Type B pancreatic cell (in vitro differentiated cells): Measurements from ENCODE around the gene KNDC1. TPM values are rescaled to one million over a fixed set of nuclear protein-coding genes. Genes with fewer than 3 reads are reported as not detected.

Source experiments
- DNase-seq: peaks from one replicate; pipeline ENCODE4 v3.0.0; 2021; ENCODE audit warnings: mixed read lengths; ENCODE audit not compliant: unreplicated experiment; ENCODE audit errors: extremely low spot score
- H3K27ac Mint-ChIP-seq: 2 replicates; pipeline ENCODE4 v1.8.0; 2021; ENCODE audit warnings: mild to moderate bottlenecking, mixed read lengths
- H3K27me3 Mint-ChIP-seq: 2 replicates; pipeline ENCODE4 v1.8.0; 2021; ENCODE audit warnings: mixed read lengths
- H3K36me3 Mint-ChIP-seq: 2 replicates; pipeline ENCODE4 v1.8.0; 2021; ENCODE audit warnings: mixed read lengths
- H3K4me1 Mint-ChIP-seq: one replicate; pipeline ENCODE4 v1.8.0; 2021; ENCODE audit warnings: mixed read lengths; ENCODE audit not compliant: unreplicated experiment
- H3K4me3 Mint-ChIP-seq: 2 replicates; pipeline ENCODE4 v1.8.0; 2021; ENCODE audit warnings: mild to moderate bottlenecking, mixed read lengths
- H3K9me3 Mint-ChIP-seq: 2 replicates; pipeline ENCODE4 v1.8.0; 2021; ENCODE audit warnings: mixed read lengths
- total RNA-seq: library from RNA; stranded (reverse); gene quantifications from 2 replicates; pipeline ENCODE4 v1.2.1, GENCODE V29; 2021; ENCODE audit warnings: low replicate concordance
- TF ChIP-seq, protein P1 (sequence below): fragments of 200-600 bp; sonication (generic); conservative IDR thresholded peaks from 2 replicates; pipeline ENCODE4 v1.5.0; 2021; ENCODE audit warnings: antibody characterized with exemption, mild to moderate bottlenecking

Gene KNDC1
- total RNA-seq, 1 donor from 2014 or later = 6.4 TPM

DNA sequence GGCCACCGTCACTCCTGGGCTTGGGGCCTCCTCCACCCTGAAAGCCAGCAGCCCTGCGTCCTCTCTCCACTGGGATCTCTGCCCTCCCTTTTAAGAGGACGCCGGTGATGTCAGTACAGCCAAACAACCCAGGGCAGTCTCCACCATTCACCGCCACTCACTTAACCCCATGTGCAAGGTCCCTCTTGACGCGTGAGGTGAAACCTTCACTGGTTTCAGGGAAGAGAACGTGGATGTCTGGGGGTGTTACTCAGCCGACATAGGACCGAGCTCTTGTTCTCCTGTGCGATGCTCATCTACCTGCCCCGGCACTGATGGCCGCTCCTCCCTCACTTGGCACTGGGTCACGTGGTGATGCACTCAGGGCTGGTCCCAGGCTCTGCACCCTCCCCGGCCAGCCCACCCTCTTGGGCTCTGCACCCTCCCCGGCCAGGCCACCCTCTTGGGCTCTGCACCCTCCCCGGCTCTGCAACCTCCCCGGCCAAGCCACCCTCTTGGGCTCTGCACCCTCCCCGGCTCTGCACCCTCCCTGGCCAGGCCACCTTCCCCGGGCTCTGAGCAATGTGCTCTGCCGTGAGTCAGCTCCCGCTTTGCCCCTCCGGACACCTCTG is 36.2 kb upstream of the KNDC1 start:
- no peaks in the 10 kb centered on the region for H3K4me1 Mint-ChIP-seq

DNA sequence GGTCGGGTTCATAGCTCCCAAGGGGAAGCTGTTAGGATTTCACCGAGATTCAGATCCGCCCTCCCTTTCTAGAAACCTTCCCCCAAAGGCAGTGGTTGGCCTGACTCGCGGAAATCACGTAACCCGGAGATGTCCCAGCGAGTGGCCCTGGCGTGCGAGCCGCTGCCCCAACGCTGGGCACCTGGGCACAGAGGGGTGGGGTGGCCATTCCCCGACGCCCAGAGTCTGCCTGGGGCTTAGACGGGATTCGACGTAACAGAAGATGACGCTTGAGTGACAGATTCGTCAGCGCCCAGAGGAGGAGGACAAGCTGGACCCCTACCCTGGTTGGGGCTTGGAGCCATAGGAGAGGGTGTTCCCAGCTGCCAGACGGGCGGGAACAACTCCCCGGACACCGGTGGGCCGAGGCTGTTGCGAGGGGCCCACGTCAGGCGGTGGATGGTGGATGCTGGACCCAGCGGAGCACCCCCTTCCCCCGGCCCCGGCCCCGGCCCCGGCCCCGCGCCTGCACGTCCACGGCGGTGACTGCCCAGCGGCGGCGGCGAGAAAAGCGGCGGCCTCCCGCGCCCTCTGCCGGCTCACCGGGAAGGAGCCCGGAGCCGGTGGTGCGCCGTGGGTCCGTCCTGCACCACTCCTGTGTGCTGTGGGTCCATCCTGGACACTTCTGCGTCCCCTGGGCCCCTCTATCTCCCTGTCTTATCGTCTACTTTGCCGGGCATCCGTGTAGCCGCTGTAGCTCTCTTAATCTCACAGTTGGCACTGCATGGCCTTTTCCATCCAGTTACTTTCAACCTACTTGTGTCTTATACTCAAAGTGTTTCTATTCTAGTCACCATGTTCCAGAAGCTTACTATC is 35.4 kb upstream of the KNDC1 start:
- no peaks in the 10 kb centered on the region for H3K9me3 Mint-ChIP-seq
- no peaks in the 10 kb centered on the region for H3K36me3 Mint-ChIP-seq
- DNase-seq = no peak
- no peak overlapping the region for H3K27ac Mint-ChIP-seq
- no peaks in the 10 kb centered on the region for H3K4me1 Mint-ChIP-seq
- H3K27me3 Mint-ChIP-seq = peaks cover 11% of the 10 kb centered on the region
- no peak overlapping the region for H3K4me3 Mint-ChIP-seq
- TF ChIP-seq, protein P1, sequence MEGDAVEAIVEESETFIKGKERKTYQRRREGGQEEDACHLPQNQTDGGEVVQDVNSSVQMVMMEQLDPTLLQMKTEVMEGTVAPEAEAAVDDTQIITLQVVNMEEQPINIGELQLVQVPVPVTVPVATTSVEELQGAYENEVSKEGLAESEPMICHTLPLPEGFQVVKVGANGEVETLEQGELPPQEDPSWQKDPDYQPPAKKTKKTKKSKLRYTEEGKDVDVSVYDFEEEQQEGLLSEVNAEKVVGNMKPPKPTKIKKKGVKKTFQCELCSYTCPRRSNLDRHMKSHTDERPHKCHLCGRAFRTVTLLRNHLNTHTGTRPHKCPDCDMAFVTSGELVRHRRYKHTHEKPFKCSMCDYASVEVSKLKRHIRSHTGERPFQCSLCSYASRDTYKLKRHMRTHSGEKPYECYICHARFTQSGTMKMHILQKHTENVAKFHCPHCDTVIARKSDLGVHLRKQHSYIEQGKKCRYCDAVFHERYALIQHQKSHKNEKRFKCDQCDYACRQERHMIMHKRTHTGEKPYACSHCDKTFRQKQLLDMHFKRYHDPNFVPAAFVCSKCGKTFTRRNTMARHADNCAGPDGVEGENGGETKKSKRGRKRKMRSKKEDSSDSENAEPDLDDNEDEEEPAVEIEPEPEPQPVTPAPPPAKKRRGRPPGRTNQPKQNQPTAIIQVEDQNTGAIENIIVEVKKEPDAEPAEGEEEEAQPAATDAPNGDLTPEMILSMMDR = peak; percentile 85

More for the DNA sequence above, 36.2 kb upstream of the KNDC1 start:
- Mint-ChIP-seq H3K27ac (no peak overlapping the region), H3K27me3 (peaks cover 11% of the 10 kb centered on the region), H3K36me3 (no peaks in the 10 kb centered on the region), H3K4me3 (no peak overlapping the region), H3K9me3 (no peaks in the 10 kb centered on the region)
- no peak for DNase-seq
- TF ChIP-seq, protein P1 = no peak

DNA sequence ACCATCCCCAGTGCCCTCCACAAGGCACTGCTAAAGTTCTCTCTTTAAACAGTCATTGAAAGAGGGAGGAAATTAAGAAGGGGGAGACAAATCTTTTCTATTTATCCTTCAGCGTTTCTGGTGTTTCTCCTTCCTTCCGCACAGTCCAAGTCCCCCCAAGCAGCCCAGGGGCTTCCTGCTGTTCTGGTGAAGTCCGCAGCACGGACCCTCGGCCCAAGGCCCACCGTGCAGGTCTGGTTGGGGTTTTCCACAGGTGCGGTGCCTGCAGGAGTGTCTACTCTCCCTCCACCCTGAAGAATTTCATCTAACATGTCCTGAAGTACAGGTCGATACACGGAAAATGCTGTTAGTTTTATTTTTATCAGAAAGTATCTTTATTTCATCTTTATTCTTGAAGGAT is 34.1 kb upstream of the KNDC1 start:
- Mint-ChIP-seq H3K27me3 (peaks cover 11% of the 10 kb centered on the region), H3K4me3 (no peak overlapping the region), H3K27ac (no peak overlapping the region), H3K9me3 (no peaks in the 10 kb centered on the region), H3K36me3 (no peaks in the 10 kb centered on the region), H3K4me1 (no peaks in the 10 kb centered on the region)
- no peak for DNase-seq
- TF ChIP-seq, protein P1 = no peak

DNA sequence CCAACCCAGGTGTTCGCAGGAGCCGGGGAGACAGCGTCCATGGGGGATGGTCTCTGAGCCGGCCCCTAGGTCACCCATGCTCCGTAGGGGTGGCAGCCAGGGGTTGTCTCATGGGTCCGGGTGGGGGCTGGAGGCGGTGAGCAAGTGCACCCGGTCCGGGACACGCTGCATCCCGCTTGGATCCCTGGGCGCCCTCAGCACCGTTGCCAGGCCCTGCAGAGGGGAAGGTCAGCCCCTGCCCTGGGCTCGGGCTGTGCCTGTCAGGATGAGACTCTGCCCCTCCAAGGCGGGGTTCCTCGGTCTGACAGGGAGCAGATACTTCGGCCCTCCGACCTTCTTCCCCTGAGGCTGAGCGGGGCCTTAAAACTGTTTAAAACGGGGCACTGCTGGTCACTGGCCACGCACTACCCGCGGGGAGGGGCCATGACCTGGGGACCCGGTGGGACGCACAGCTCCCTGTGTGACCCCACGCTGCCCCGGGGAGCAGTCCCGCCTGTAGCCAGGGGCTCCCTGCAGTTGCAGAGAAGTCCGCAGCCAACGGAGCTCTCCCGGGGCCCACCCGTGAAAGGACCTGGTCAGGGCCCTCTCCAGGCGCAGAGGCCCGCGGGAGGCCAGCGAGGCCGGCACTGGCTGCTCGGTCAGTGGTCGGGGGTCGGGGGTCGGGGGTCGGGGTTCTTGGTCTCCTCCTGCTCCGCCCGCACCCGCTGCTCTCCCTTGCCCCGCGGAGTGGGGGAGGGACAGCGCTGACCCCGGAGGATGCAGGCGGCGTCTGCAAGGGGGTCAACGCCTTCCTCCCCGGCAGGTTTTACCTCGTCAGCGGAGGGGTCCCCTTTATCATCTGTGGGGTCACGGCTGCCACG is 33.4 kb upstream of the KNDC1 start:
- Mint-ChIP-seq H3K27me3 (peaks cover 15% of the 10 kb centered on the region), H3K36me3 (no peaks in the 10 kb centered on the region), H3K4me1 (no peaks in the 10 kb centered on the region), H3K4me3 (no peak overlapping the region), H3K27ac (no peak overlapping the region), H3K9me3 (no peaks in the 10 kb centered on the region)
- TF ChIP-seq, protein P1 = no peak
- no peak for DNase-seq

DNA sequence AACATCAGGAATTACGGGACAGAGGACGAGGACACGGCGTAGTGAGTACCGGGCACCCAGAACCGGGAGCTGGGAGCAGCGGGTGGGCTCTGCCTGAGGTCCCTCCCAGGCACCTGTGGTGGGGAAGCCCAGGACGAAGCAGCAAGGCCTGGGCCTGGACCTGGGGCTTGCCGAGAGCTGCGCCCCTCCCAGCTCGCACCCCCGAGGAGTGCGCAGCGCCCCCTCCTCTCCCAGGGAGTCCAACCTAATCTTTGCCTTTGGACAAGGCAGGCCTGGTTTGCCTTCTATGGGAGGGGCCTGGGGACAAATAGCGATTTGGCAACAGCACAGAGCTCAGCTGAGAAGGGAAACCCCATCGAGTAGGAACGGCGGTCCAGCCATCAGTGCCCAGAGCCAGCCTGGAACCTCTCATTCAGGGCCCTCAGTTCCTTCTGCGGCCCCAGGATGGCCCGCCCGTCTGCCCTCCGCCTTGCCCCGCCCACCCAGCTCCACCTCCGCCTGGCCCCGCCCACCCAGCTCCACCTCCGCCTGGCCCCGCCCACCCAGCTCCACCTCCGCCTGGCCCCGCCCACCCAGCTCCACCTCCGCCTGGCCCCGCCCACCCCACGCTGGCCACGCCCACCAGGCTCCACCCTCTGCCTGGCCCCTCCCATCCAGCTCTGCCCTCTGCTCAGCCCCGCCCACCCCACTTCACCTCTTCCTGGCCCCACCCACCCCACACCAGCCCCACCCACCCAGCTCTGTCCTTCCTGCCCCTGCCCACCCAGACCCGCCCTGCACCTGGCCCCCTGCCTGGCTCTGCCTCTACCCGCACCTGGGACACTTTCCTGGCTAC is 32.5 kb upstream of the KNDC1 start:
- Mint-ChIP-seq H3K36me3 (no peaks in the 10 kb centered on the region), H3K27ac (no peak overlapping the region), H3K4me3 (no peak overlapping the region), H3K4me1 (no peaks in the 10 kb centered on the region), H3K9me3 (no peaks in the 10 kb centered on the region), H3K27me3 (peaks cover 18% of the 10 kb centered on the region)
- no peak for DNase-seq
- TF ChIP-seq, protein P1 = no peak
